NCI-H82 treated with DMSO at 0.1 percent for 48 hours (cell line): ENCODE data around the gene MXRA7.
"Not testable (repeated sequence)": the region's sequence is repeated elsewhere in the genome, so short reads cannot be mapped to it uniquely, and the experiment has no call there.

ENCODE experiments used
- DNase-seq: peaks from one replicate; lab custom pipeline; 2025; ENCODE audit not compliant: unreplicated experiment; lab: John Stamatoyannopoulos, UW

MXRA7 gene

GRCh38 chr17:76716146-76716838, 5.5 kb upstream of the MXRA7 start:
- peak; percentile 60 for DNase-seq

- DNase-seq = no peak
Observed at GRCh38 chr17:76715496-76715830, 4.7 kb upstream of the MXRA7 start.

GRCh38 chr17:76714822-76715495, 4.2 kb upstream of the MXRA7 start:
- no peak for DNase-seq

GRCh38 chr17:76714336-76714735, 3.6 kb upstream of the MXRA7 start:
- no peak for DNase-seq

GRCh38 chr17:76713765-76714164, 3.0 kb upstream of the MXRA7 start:
- DNase-seq = no peak

GRCh38 chr17:76712321-76712720, 1.6 kb upstream of the MXRA7 start:
- DNase-seq = not testable (repeated sequence)

GRCh38 chr17:76709951-76710862, 558 bp downstream of the MXRA7 start:
- DNase-seq = not testable (repeated sequence)

- DNase-seq = peak; percentile 83
Observed at GRCh38 chr17:76709077-76709950, 1.5 kb downstream of the MXRA7 start.

- DNase-seq = peak; percentile 97
Observed at GRCh38 chr17:76707985-76708807, 2.6 kb downstream of the MXRA7 start.

- DNase-seq = peak; percentile 36
Observed at GRCh38 chr17:76706817-76707216, 3.9 kb downstream of the MXRA7 start.

GRCh38 chr17:76704805-76705204, 6.0 kb downstream of the MXRA7 start:
- DNase-seq = no peak

- no peak for DNase-seq
Observed at GRCh38 chr17:76702941-76703637, 7.7 kb downstream of the MXRA7 start.

GRCh38 chr17:76702076-76702475, 8.7 kb downstream of the MXRA7 start:
- DNase-seq = no peak

GRCh38 chr17:76701471-76701967, 9.2 kb downstream of the MXRA7 start:
- DNase-seq = no peak

GRCh38 chr17:76700617-76701470, 9.9 kb downstream of the MXRA7 start:
- DNase-seq = no peak

GRCh38 chr17:76700270-76700616, 10.5 kb downstream of the MXRA7 start:
- DNase-seq = no peak

- DNase-seq = not testable (repeated sequence)
Observed at GRCh38 chr17:76698466-76698977, 12.2 kb downstream of the MXRA7 start.
